Ovary (tissue), 3 donors: Measurements from ENCODE around the gene GGACT.

Source experiments
- CTCF ChIP-seq, 3 donors: fragments of 450-650 bp in 2 of 3; fragments of 200-600 bp in 1 of 3; IDR thresholded peaks; one replicate each; pipeline versions ENCODE4 v1.5.1 to v1.8.0; 2016 to 2022; ENCODE audit warnings: antibody characterized with exemption in 3 of 3, mild to moderate bottlenecking in 1 of 3
- EP300 ChIP-seq: sonication (generic); formaldehyde crosslinking; IDR thresholded peaks from one replicate; pipeline ENCODE4 v1.6.1; 2017; ENCODE audit warnings: antibody characterized with exemption
- POLR2A ChIP-seq: fragments of 450-650 bp; IDR thresholded peaks from one replicate; pipeline ENCODE4 v1.6.1; 2017; ENCODE audit warnings: antibody characterized with exemption, mild to moderate bottlenecking, moderate library complexity
- donor health status: DM: no; HTN: no; CAD: no.

GRCh38 chr13:100597253-100597652 lies 8.7 kb upstream of the GGACT start:
- no peak for TF ChIP-seq CTCF (IDR thresholded peaks at IDR 0.05)
- no peak for TF ChIP-seq POLR2A
- no peak for TF ChIP-seq EP300
